GM21526 (cell line): Measurements from ENCODE around the gene FAM237A.

Source experiments
- ATAC-seq: cut with Tn5 transposase; IDR thresholded peaks from one replicate; pipeline ENCODE4 v1.9.1; 2021; ENCODE audit warnings: moderate library complexity; ENCODE audit not compliant: unreplicated experiment, low FRiP score

Gene FAM237A

GRCh38 chr2:206642075-206643025 lies at the start of gene FAM237A:
Gene FAM237A, plus strand, starts transcription at chr2:206642487. Its CDS starts 1,750 bp downstream, at chr2:206644237.
- ATAC-seq, result no peak

- no peak for ATAC-seq
Measured at GRCh38 chr2:206597717-206598218, 44.5 kb upstream of the FAM237A start.

DNA sequence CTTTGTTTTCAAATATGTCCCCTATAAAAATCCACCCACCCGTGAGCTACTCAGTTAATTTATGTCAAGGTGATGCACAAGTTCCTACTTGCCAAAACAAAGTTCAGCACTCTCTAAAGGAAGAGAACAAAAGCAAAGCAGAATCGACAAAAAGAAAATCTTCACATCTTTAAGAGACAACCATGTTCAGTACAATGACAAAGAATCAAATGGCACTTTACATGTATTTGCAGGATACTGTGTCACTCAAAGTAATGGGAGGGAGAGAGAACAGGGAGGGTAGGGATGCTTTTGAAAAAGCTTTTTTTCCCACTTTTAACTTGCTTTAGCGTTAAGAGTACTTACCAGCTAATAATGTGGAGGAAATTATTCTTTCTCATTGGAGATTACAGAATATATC lies 39.0 kb upstream of the FAM237A start:
- no peak for ATAC-seq

DNA sequence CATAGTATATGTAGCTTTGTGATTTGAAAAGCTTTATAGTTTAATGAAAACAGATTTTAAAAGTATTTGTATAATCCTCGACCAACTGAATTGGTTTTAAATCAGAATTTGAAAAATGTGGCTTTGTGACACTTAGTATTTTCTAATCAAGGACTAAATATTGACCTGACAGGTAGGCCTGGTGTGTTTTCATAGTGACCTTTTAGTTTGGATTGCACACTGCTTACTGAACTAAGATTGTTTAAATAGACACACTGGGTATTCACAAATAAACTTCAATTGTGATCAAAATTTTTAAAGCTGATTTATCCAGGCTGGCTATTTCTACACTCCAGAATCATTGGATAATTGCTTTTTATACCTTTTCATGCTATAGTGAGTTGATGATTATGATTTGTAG lies 31.8 kb upstream of the FAM237A start:
- no peak for ATAC-seq

- no peak for ATAC-seq
Measured at GRCh38 chr2:206611191-206611590, 31.1 kb upstream of the FAM237A start.

- no peak for ATAC-seq
Measured at GRCh38 chr2:206611736-206612135, 30.6 kb upstream of the FAM237A start.

DNA sequence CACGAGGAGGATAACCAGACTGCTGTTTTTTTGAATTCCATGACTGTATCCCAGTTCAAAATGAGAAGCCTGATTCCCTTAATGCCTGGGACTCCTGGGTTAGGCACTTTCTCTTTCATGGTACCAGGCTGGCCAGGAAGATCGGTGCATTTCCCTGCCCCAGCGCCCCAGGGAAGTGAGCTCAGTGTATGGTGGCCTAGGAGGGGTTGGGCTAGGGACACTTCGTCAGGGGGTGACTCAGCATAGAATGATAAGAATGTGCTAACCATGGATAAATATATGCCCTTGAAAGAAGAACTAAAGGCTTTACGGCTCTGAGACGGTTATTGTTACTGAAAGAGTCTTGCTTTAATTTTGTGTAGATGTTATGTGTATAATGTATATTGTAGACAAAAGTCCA lies 27.5 kb upstream of the FAM237A start:
- ATAC-seq, result no peak

- ATAC-seq, result no peak
Measured at GRCh38 chr2:206615417-206616089, 26.7 kb upstream of the FAM237A start.

- no peak for ATAC-seq
Measured at GRCh38 chr2:206616151-206616550, 26.1 kb upstream of the FAM237A start.

DNA sequence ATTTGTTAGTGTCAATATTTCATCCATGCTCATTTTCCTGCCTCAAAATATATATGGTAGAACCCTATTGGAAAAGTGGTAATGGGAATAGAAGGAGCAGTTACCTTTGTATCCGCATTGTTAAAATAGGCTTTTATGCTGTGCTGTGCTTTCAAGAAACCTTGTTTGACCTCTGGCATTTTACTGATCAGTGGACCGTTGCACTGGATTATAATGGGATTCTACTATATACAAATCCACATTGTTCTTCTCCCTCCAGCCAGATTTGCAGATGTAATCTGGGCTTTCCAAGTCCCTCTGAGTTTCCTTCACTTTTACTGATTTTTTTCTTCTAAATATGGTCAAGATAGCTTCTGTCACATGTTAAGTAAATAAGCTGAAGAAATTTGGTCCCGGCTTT lies 23.3 kb upstream of the FAM237A start:
- ATAC-seq, result no peak

DNA sequence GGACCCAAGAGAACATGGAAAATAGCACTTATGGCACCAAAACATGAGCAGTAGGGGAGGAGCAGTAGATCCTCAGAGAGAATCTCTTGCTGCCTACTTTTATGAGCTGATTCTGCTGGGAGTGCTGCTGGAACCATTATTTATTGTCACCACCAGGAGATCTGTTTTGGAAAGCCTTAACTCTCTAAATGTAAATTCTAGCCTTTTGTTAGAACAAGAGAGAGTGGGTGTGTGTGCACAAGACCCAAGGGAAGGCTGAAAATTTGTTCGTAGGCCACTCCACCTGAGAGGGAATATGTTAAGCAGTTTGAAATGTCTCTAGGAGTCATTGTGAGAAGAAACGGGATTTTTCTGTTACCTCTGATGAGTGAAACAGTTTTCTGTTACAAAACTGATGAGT lies 16.2 kb upstream of the FAM237A start:
- ATAC-seq, result no peak

DNA sequence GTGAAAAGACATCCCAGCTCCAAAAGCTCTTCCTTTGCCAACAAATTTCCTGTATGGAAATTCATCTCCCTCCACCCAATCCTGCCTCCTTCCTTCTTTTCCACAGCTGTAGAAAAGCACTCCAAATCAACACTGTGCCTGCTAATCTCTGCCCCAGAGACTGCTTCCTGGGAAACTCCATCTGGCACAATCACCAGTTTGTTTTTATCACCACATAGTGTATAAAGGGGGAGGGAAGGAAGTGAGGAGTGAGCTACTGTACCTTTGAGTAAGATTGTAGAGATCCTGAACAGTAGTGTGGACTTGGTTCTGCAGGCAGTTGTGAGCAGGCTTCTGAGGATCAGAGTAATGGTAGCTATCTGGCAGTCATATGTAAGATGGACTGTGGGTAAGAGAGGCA lies 14.7 kb upstream of the FAM237A start:
- no peak for ATAC-seq

GRCh38 chr2:206631340-206631739 lies 10.9 kb upstream of the FAM237A start:
- no peak for ATAC-seq

GRCh38 chr2:206635015-206635414 lies 7.3 kb upstream of the FAM237A start:
- no peak for ATAC-seq

- ATAC-seq, result no peak
Measured at GRCh38 chr2:206639636-206640035, 2.7 kb upstream of the FAM237A start.

GRCh38 chr2:206641226-206641625 lies 1.1 kb upstream of the FAM237A start:
- no peak for ATAC-seq

GRCh38 chr2:206647985-206648384 lies 5.7 kb downstream of the FAM237A start:
- no peak for ATAC-seq

- ATAC-seq, result no peak
Measured at GRCh38 chr2:206657087-206657486, 14.8 kb downstream of the FAM237A start.

DNA sequence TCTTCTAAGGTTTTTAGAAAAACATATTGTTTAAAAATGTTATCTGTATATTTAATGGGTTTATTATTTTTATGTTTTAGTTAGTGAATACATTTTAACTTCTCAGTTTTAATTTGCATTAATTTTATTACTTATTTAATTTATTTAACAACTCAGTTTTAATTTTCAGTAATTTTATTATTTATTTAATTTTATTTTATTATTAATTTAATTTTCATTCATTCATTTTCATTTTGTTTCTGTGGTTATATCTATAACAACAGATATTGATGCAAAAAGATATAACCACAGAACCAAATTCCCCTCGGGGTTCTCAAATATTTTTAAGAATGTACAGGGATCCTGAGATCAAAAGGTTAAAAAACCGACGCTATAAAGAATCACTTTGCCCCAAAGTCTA lies 23.0 kb downstream of the FAM237A start:
- ATAC-seq, result no peak

DNA sequence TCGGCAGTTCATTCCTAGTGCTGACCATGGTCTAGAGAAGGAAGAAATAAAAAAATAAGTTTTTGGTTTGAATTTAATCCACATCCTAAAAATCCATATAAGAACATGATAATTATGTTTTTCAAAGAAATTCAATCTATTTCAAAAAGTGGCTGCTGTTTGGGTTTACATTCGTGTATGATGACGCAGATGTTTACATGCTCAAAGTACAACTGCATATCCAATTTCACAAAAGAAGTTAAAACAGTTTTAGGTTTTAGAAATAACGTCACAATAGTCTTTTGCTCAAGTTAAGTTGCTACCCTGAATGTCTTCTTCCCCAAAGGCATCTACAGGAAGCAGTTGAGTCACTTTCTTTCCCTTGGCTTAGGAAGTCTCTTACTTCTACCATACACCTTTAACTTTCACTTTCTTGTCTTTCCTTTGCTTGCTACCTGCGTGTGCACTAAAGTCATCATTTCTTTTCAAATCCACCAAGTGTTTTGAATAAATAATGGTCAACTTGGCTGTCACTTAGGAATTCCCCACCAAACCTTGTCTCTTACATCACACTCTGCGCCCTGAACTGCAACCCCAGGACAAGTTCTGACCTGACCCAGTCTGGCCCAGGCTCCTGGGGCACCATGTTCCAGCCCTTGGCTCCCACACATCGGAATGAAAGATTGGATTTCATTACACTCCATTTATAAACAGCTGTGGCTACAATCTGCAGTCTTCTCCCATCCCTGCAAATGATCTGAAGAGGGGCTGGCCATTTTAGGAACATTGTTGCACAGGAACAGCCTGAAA lies 28.4 kb downstream of the FAM237A start:
- no peak for ATAC-seq

DNA sequence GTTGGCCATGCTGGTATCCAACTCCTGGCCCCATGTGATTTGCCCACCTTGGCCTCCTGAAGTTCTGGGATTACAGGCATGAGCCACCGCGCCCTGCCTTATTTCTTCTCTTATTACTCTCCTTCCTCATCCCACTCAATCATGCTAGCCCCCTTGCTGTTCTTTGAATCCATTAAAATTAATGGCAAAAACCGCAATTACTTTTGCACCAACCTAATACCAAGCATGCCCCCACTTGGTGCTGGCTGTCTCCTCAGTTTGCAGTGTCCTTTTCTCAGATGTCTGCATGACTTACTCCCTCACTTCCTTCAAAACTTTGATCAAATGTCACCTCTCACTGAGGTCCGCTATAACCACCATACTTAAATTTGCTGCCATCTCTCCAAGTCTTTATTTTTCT lies 41.3 kb downstream of the FAM237A start:
- no peak for ATAC-seq
